HepG2 (cell line): ENCODE data around the gene COL5A2.

ENCODE experiments used
- BHLHE40 ChIP-seq: IDR thresholded peaks from 2 replicates; pipeline ENCODE4 v1.6.1; 2011; ENCODE audit warnings: low read length, improper control_type of control experiment
- CBX5 ChIP-seq: sonication (generic); formaldehyde crosslinking; IDR thresholded peaks from 2 replicates; pipeline ENCODE4 v1.4.0; 2020; ENCODE audit warnings: missing genetic modification reagents, borderline replicate concordance
- DMAP1 ChIP-seq: IDR thresholded peaks from 2 replicates; pipeline ENCODE4 v1.6.1; 2016
- DR1 ChIP-seq: sonication (generic); formaldehyde crosslinking; IDR thresholded peaks from 2 replicates; pipeline ENCODE4 v1.8.0; 2021; ENCODE audit warnings: mild to moderate bottlenecking, missing genetic modification reagents, inconsistent platforms
- FOXK2 ChIP-seq: fragments of 450-650 bp; IDR thresholded peaks from 2 replicates; pipeline ENCODE4 v1.6.1; 2016
- HNRNPH1 ChIP-seq: fragments of 200-400 bp; formaldehyde crosslinking; optimal IDR thresholded peaks from 2 replicates; pipeline ENCODE3; 2017; ENCODE audit warnings: mild to moderate bottlenecking, low read depth, low read length
- MAX ChIP-seq: IDR thresholded peaks from 2 replicates; pipeline ENCODE4 v1.6.1; 2012; ENCODE audit warnings: inconsistent platforms
- PBX3 ChIP-seq: sonication (generic); formaldehyde crosslinking; IDR thresholded peaks from 2 replicates; pipeline ENCODE4 v1.8.1; 2023; ENCODE audit warnings: missing genetic modification reagents, inconsistent platforms, borderline replicate concordance
- POLR2A ChIP-seq, 2 experiments: IDR thresholded peaks; 2 replicates each; pipeline ENCODE4 v1.6.1; 2011; ENCODE audit warnings: low read depth in 2 of 2, low read length in 2 of 2, mild to moderate bottlenecking in 1 of 2, moderate library complexity in 1 of 2; ENCODE audit not compliant: insufficient read depth in 1 of 2
- SRSF9 ChIP-seq: fragments of 200-400 bp; formaldehyde crosslinking; IDR thresholded peaks from 2 replicates; pipeline ENCODE4 v1.6.1; 2018; ENCODE audit warnings: borderline replicate concordance, mild to moderate bottlenecking, low read depth, low read length; ENCODE audit not compliant: insufficient read depth, poor library complexity, severe bottlenecking
- ZNF143 ChIP-seq: sonication (generic); formaldehyde crosslinking; IDR thresholded peaks from 2 replicates; pipeline ENCODE4 v1.4.0; 2020; ENCODE audit warnings: missing genetic modification reagents
- ZNF263 ChIP-seq: sonication (generic); formaldehyde crosslinking; IDR thresholded peaks from 2 replicates; pipeline ENCODE4 v1.4.0; 2020; ENCODE audit warnings: missing genetic modification reagents

GRCh38 chr2:188983427-188984064, 196.0 kb downstream of the COL5A2 start:
- TF ChIP-seq FOXK2, result no peak
- TF ChIP-seq DR1 (CRISPR knock-in tag), result no peak
- TF ChIP-seq POLR2A (IDR thresholded peaks at IDR 0.05; ENCODE audit: insufficient read depth in 1 of 2, low read depth in 2 of 2, low read length in 2 of 2), result no peak
- no peak for TF ChIP-seq MAX
- no peak for TF ChIP-seq CBX5 (CRISPR knock-in tag)
- TF ChIP-seq DMAP1, result no peak
- no peak for TF ChIP-seq ZNF263
- TF ChIP-seq BHLHE40, result no peak
- no peak for TF ChIP-seq ZNF143 (CRISPR knock-in tag)
- no peak for TF ChIP-seq PBX3 (CRISPR knock-in tag)
- TF ChIP-seq HNRNPH1, result no peak
- no peak for TF ChIP-seq SRSF9
